Lower leg skin (tissue), 3 donors: ENCODE results near the gene PDZD2.

ENCODE experiments used
- CTCF ChIP-seq, 3 donors: fragments of 450-650 bp; IDR thresholded peaks; one replicate each; pipeline ENCODE4 v1.5.1; 2016; ENCODE audit warnings: antibody characterized with exemption in 3 of 3, mild to moderate bottlenecking in 3 of 3, moderate library complexity in 2 of 3
- POLR2A ChIP-seq, 2 donors: fragments of 450-650 bp; IDR thresholded peaks; one replicate each; pipeline ENCODE4 v1.6.1; 2016 to 2017; ENCODE audit warnings: antibody characterized with exemption in 2 of 2, mild to moderate bottlenecking in 1 of 2, moderate library complexity in 1 of 2

- TF ChIP-seq CTCF (IDR thresholded peaks at IDR 0.05) (no peak), POLR2A (IDR thresholded peaks at IDR 0.05) (no peak)
Observed at GRCh38 chr5:31656806-31657205, 17.9 kb downstream of the PDZD2 start.
